Stimulated activated CD8-positive, alpha-beta memory T cell treated with anti-CD3 and anti-CD28 coated beads, Interleukin-15, amount 100 ng/mL, for 48 hours (primary cell): ENCODE data around the gene ANKS4B.
"Not testable (repeated sequence)": the region's sequence is repeated elsewhere in the genome, so short reads cannot be mapped to it uniquely, and the experiment has no call there.

Experiments
- DNase-seq, 2 donors: peaks; one replicate each; pipeline ENCODE4 v3.0.0-alpha.2; 2020; ENCODE audit warnings: low read depth in 2 of 2

ANKS4B gene

GRCh38 chr16:21218153-21218552, 15.3 kb upstream of the ANKS4B start:
- no peak for DNase-seq

GRCh38 chr16:21219551-21219950, 13.9 kb upstream of the ANKS4B start:
- DNase-seq, result no peak

GRCh38 chr16:21222495-21223337, 10.8 kb upstream of the ANKS4B start:
- no peak for DNase-seq

- DNase-seq, result no peak
These were observed 9.7 kb upstream of the ANKS4B start for GRCh38 chr16:21223787-21224186.

- no peak for DNase-seq
These were observed 8.7 kb upstream of the ANKS4B start for GRCh38 chr16:21224800-21225199.

- DNase-seq, result no peak
These were observed 6.8 kb upstream of the ANKS4B start for GRCh38 chr16:21226749-21227148.

GRCh38 chr16:21227866-21228265, 5.6 kb upstream of the ANKS4B start:
- no peak for DNase-seq

- DNase-seq, result no peak
These were observed 5.1 kb upstream of the ANKS4B start for GRCh38 chr16:21228361-21228872.

GRCh38 chr16:21233045-21233520, 416 bp upstream of the ANKS4B start:
- DNase-seq, result no peak

- no peak for DNase-seq
These were observed 1.7 kb downstream of the ANKS4B start for GRCh38 chr16:21235199-21235585.

GRCh38 chr16:21236831-21237230, 3.3 kb downstream of the ANKS4B start:
- no peak for DNase-seq

- DNase-seq, result no peak
These were observed 6.1 kb downstream of the ANKS4B start for GRCh38 chr16:21239646-21240045.

GRCh38 chr16:21242756-21243155, 9.3 kb downstream of the ANKS4B start:
- no peak for DNase-seq

GRCh38 chr16:21244518-21245215, 11.2 kb downstream of the ANKS4B start:
- no peak for DNase-seq

GRCh38 chr16:21248179-21248578, 14.7 kb downstream of the ANKS4B start:
- DNase-seq, result not testable (repeated sequence)

- no peak for DNase-seq
These were observed 16.8 kb downstream of the ANKS4B start for GRCh38 chr16:21250072-21250923.

- no peak for DNase-seq
These were observed 20.0 kb downstream of the ANKS4B start for GRCh38 chr16:21253470-21253869.

- DNase-seq, result no peak
These were observed 23.1 kb downstream of the ANKS4B start for GRCh38 chr16:21256636-21257035.

GRCh38 chr16:21257284-21257683, 23.8 kb downstream of the ANKS4B start:
- no peak for DNase-seq

- DNase-seq, result no peak
These were observed 27.6 kb downstream of the ANKS4B start for GRCh38 chr16:21260870-21261791.
